Measurements from ENCODE around the gene SLC4A4. TPM values are rescaled to one million over a fixed set of nuclear protein-coding genes. Genes with fewer than 3 reads are reported as not detected.

The SLC4A4 gene
- total and polyA plus RNA-seq, 2 donors (not counting 1 experiment from before 2014, with no cell fraction given): 12.2 to 33.4 TPM

- peak; percentile 53 to 83 for DNase-seq (ENCODE audit: low read depth in 2 of 2)
- H3K4me2 ChIP-seq (ENCODE audit: extremely low read depth, insufficient read depth, low read length): peak overlapping the region; percentile 52
- H4K20me1 ChIP-seq (ENCODE audit: control insufficient read depth, extremely low read depth, insufficient read depth, low read length): no peaks in the 10 kb centered on the region
- H2AFZ ChIP-seq (ENCODE audit: low read length): no peak overlapping the region
- no peak overlapping the region for H3K4me3 ChIP-seq (replicated peaks in 1 of 4; ENCODE audit: control extremely low read depth in 1 of 4, insufficient read depth in 1 of 4, low read depth in 3 of 4, low read length in 4 of 4)
- H3K9ac ChIP-seq (ENCODE audit: insufficient read depth, low read length): no peak overlapping the region
- no peaks in the 10 kb centered on the region for H3K79me2 ChIP-seq (ENCODE audit: control insufficient read depth, insufficient read depth, low read length)
- no peaks in the 10 kb centered on the region for H3K27me3 ChIP-seq (ENCODE audit: control insufficient read depth, insufficient read depth, low read length)
- no peaks in the 10 kb centered on the region for H3K36me3 ChIP-seq (ENCODE audit: control insufficient read depth, insufficient read depth, low read length)
- H3K9me3 ChIP-seq (ENCODE audit: control insufficient read depth, insufficient read depth, low read depth, low read length): no peaks in the 10 kb centered on the region
- TF ChIP-seq EZH2 (IDR thresholded peaks at IDR 0.05; ENCODE audit: low read length, missing control alignments): no peak
- TF ChIP-seq, protein P1, sequence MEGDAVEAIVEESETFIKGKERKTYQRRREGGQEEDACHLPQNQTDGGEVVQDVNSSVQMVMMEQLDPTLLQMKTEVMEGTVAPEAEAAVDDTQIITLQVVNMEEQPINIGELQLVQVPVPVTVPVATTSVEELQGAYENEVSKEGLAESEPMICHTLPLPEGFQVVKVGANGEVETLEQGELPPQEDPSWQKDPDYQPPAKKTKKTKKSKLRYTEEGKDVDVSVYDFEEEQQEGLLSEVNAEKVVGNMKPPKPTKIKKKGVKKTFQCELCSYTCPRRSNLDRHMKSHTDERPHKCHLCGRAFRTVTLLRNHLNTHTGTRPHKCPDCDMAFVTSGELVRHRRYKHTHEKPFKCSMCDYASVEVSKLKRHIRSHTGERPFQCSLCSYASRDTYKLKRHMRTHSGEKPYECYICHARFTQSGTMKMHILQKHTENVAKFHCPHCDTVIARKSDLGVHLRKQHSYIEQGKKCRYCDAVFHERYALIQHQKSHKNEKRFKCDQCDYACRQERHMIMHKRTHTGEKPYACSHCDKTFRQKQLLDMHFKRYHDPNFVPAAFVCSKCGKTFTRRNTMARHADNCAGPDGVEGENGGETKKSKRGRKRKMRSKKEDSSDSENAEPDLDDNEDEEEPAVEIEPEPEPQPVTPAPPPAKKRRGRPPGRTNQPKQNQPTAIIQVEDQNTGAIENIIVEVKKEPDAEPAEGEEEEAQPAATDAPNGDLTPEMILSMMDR (conservative IDR thresholded peaks at IDR 0.05 in 1 of 2, IDR thresholded peaks at IDR 0.05 in 1 of 2; ENCODE audit: low read depth in 1 of 2, low read length in 2 of 2): no peak
- no peak overlapping the region for H3K27ac ChIP-seq (ENCODE audit: insufficient read depth, low read length)
- H3K4me1 ChIP-seq (ENCODE audit: control insufficient read depth, extremely low read depth, insufficient read depth, low read length): peaks cover 2% of the 10 kb centered on the region
Observed at GRCh38 chr4:71389149-71389827, 50.5 kb downstream of the SLC4A4 start.

DNA sequence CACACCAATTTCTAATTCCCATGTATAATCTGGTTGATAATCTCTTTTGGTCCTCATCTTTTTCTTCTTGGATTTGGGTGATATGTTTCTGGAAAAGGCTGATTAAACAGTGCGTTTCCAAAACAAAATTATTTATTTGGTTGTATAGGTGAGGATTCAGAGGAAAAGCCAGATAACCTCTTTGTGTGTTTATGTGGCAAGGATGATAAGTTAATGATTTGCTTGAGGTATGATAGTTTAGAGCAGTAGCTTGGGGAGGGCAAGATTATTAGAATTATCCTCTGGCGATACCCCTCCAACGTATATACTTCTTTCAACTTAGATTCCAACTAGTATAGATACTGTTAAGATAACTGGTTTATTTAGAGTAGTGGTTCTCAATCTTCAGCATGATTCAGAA lies 53.3 kb downstream of the SLC4A4 start:
- no peak for TF ChIP-seq EZH2 (IDR thresholded peaks at IDR 0.05; ENCODE audit: low read length, missing control alignments)
- TF ChIP-seq, protein P1 (conservative IDR thresholded peaks at IDR 0.05 in 1 of 2, IDR thresholded peaks at IDR 0.05 in 1 of 2; ENCODE audit: low read depth in 1 of 2, low read length in 2 of 2): no peak
- Histone ChIP-seq H3K9me3 (ENCODE audit: control insufficient read depth, insufficient read depth, low read depth, low read length) (no peaks in the 10 kb centered on the region), H3K36me3 (ENCODE audit: control insufficient read depth, insufficient read depth, low read length) (no peaks in the 10 kb centered on the region), H3K4me2 (ENCODE audit: extremely low read depth, insufficient read depth, low read length) (no peak overlapping the region), H3K4me3 (replicated peaks in 1 of 4; ENCODE audit: control extremely low read depth in 1 of 4, insufficient read depth in 1 of 4, low read depth in 3 of 4, low read length in 4 of 4) (no peak overlapping the region), H3K79me2 (ENCODE audit: control insufficient read depth, insufficient read depth, low read length) (no peaks in the 10 kb centered on the region), H3K27me3 (ENCODE audit: control insufficient read depth, insufficient read depth, low read length) (no peaks in the 10 kb centered on the region), H2AFZ (ENCODE audit: low read length) (no peak overlapping the region), H4K20me1 (ENCODE audit: control insufficient read depth, extremely low read depth, insufficient read depth, low read length) (no peaks in the 10 kb centered on the region), H3K27ac (ENCODE audit: insufficient read depth, low read length) (no peak overlapping the region), H3K4me1 (ENCODE audit: control insufficient read depth, extremely low read depth, insufficient read depth, low read length) (peaks cover 2% of the 10 kb centered on the region), H3K9ac (ENCODE audit: insufficient read depth, low read length) (no peak overlapping the region)
- no peak for DNase-seq (ENCODE audit: low read depth in 2 of 2)

DNA sequence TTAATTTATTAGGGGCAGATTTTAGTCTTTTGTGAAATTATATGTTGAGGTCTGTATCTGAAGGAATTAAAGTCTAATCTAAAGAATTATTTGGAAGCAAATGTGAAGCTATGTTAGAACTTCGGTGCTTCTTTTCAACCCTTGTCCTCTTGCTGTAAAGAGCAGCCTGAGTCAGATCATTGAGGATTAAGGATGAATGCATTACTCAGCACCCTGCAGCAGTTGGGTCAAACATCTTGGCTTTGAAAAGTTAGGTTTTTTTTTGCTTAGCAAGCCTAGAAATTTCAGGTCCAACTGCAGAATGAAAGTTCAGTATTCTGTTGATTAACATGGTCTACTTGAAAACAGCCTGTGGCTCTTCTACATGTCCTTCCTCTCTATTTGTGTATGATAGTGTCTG lies 57.6 kb downstream of the SLC4A4 start:
- Histone ChIP-seq H2AFZ (ENCODE audit: low read length) (no peak overlapping the region), H4K20me1 (ENCODE audit: control insufficient read depth, extremely low read depth, insufficient read depth, low read length) (no peaks in the 10 kb centered on the region), H3K79me2 (ENCODE audit: control insufficient read depth, insufficient read depth, low read length) (no peaks in the 10 kb centered on the region), H3K4me2 (ENCODE audit: extremely low read depth, insufficient read depth, low read length) (no peak overlapping the region), H3K9me3 (ENCODE audit: control insufficient read depth, insufficient read depth, low read depth, low read length) (no peaks in the 10 kb centered on the region), H3K9ac (ENCODE audit: insufficient read depth, low read length) (no peak overlapping the region), H3K4me1 (ENCODE audit: control insufficient read depth, extremely low read depth, insufficient read depth, low read length) (no peaks in the 10 kb centered on the region), H3K27me3 (ENCODE audit: control insufficient read depth, insufficient read depth, low read length) (no peaks in the 10 kb centered on the region), H3K27ac (ENCODE audit: insufficient read depth, low read length) (no peak overlapping the region), H3K4me3 (replicated peaks in 1 of 4; ENCODE audit: control extremely low read depth in 1 of 4, insufficient read depth in 1 of 4, low read depth in 3 of 4, low read length in 4 of 4) (no peak overlapping the region), H3K36me3 (ENCODE audit: control insufficient read depth, insufficient read depth, low read length) (no peaks in the 10 kb centered on the region)
- peak; percentile 35 to 62 for DNase-seq (ENCODE audit: low read depth in 2 of 2)
- TF ChIP-seq EZH2 (IDR thresholded peaks at IDR 0.05; ENCODE audit: low read length, missing control alignments): no peak
- TF ChIP-seq, protein P1 (conservative IDR thresholded peaks at IDR 0.05 in 1 of 2, IDR thresholded peaks at IDR 0.05 in 1 of 2; ENCODE audit: low read depth in 1 of 2, low read length in 2 of 2): no peak

All from fibroblast of lung (primary cell).